ENCODE results near the gene ICAM4.
"Not testable (repeated sequence)": the region's sequence is repeated elsewhere in the genome, so short reads cannot be mapped to it uniquely, and the experiment has no call there.

The ICAM4 gene

GRCh38 chr19:10332965-10333757 lies 46.4 kb downstream of the ICAM4 start, which contains the start of gene RAVER1:
Gene RAVER1 (minus strand): TSS chr19:10333529. CDS start chr19:10333507, 22 bp downstream.
- ChIA-PET POLR2A (interaction anchor here (0.9 to 1.0 kb wide), 4 partner anchors 12 to 47 kb away, joined by 3 to 4 read pairs (median 4); partner anchors contain the start of genes ICAM5 and TYK2), CTCF (interaction anchor here (1.1 to 1.9 kb wide), 5 partner anchors 37 to 74 kb away, joined by 4 to 7 read pairs (median 5); partner anchors contain the start of gene ICAM4)
- peak; percentile 97 to 99 (median 99) for DNase-seq
- H3K27me3 ChIP-seq (replicated peaks in 2 of 5; ENCODE audit: control insufficient read depth in 4 of 5, insufficient read depth in 5 of 5, low read length in 4 of 5), result no peaks in the 10 kb centered on the region
- H3K4me1 ChIP-seq (ENCODE audit: control extremely low read depth in 1 of 4, control insufficient read depth in 4 of 4, insufficient read depth in 4 of 4, low read length in 3 of 4), result peaks cover 0 to 31% (median 24%) of the 10 kb centered on the region in 4 experiments
- under 1% methylated on average over 56 of the region's 82 CpGs for WGBS (ENCODE audit: insufficient coverage)
- no peaks in the 10 kb centered on the region for H3K9me3 ChIP-seq (ENCODE audit: control extremely low read depth in 1 of 5, control insufficient read depth in 4 of 5, insufficient read depth in 2 of 5, low read depth in 1 of 5, low read length in 4 of 5)
- peaks cover 10 to 55% (median 41%) of the 10 kb centered on the region in 4 experiments for H3K36me3 ChIP-seq (ENCODE audit: control insufficient read depth in 4 of 4, insufficient read depth in 4 of 4, low read length in 3 of 4)
- peak within 1 kb of the TSS; percentile 82 to 93 for H3K27ac ChIP-seq (ENCODE audit: insufficient read depth in 1 of 2, low read depth in 1 of 2, low read length in 2 of 2, poor library complexity in 1 of 2, severe bottlenecking in 2 of 2)
- peak within 1 kb of the TSS; percentile 78 to 95 (median 85) for H3K4me3 ChIP-seq (ENCODE audit: control insufficient read depth in 1 of 7, extremely low read depth in 1 of 7, insufficient read depth in 4 of 7, low read depth in 2 of 7, low read length in 6 of 7)

- CTCF ChIA-PET, result interaction anchor here (0.6 to 1.9 kb wide), 9 partner anchors 10 to 172 kb away, joined by 3 to 7 read pairs (median 4); partner anchors contain the start of gene ICAM4
- Histone ChIP-seq H3K4me3 (ENCODE audit: control insufficient read depth in 1 of 7, extremely low read depth in 1 of 7, insufficient read depth in 4 of 7, low read depth in 2 of 7, low read length in 6 of 7) (peak overlapping the region in 6 of 7 experiments; percentile 43 to 95 (median 88)), H3K4me1 (ENCODE audit: control extremely low read depth in 1 of 4, control insufficient read depth in 4 of 4, insufficient read depth in 4 of 4, low read length in 3 of 4) (peaks cover 3 to 38% (median 32%) of the 10 kb centered on the region in 4 experiments), H3K36me3 (ENCODE audit: control insufficient read depth in 4 of 4, insufficient read depth in 4 of 4, low read length in 3 of 4) (peaks cover 6 to 47% (median 33%) of the 10 kb centered on the region in 4 experiments), H3K9me3 (ENCODE audit: control extremely low read depth in 1 of 5, control insufficient read depth in 4 of 5, insufficient read depth in 2 of 5, low read depth in 1 of 5, low read length in 4 of 5) (no peaks in the 10 kb centered on the region), H3K27ac (ENCODE audit: insufficient read depth in 1 of 2, low read depth in 1 of 2, low read length in 2 of 2, poor library complexity in 1 of 2, severe bottlenecking in 2 of 2) (peak overlapping the region in 1 of 2 experiments; percentile 93), H3K27me3 (replicated peaks in 2 of 5; ENCODE audit: control insufficient read depth in 4 of 5, insufficient read depth in 5 of 5, low read length in 4 of 5) (no peaks in the 10 kb centered on the region)
- DNase-seq, result no peak
- 79% methylated on average over 34 of the region's 44 CpGs for WGBS (ENCODE audit: insufficient coverage)
- POLR2A ChIA-PET, result interaction anchor here (0.9 to 1.0 kb wide), 4 partner anchors 12 to 46 kb away, joined by 3 to 4 read pairs (median 4); partner anchors contain the start of genes ICAM5 and TYK2
Measured at GRCh38 chr19:10333758-10334587, 47.2 kb downstream of the ICAM4 start.

- peaks cover 4 to 46% (median 39%) of the 10 kb centered on the region in 4 experiments for H3K4me1 ChIP-seq (ENCODE audit: control extremely low read depth in 1 of 4, control insufficient read depth in 4 of 4, insufficient read depth in 4 of 4, low read length in 3 of 4)
- ChIA-PET CTCF (interaction anchor here (0.6 to 1.9 kb wide), 10 partner anchors 9 to 173 kb away, joined by 3 to 7 read pairs (median 4); partner anchors contain the start of gene ICAM4), POLR2A (no interaction called here)
- H3K4me3 ChIP-seq (ENCODE audit: control insufficient read depth in 1 of 7, extremely low read depth in 1 of 7, insufficient read depth in 4 of 7, low read depth in 2 of 7, low read length in 6 of 7), result no peak overlapping the region
- WGBS (ENCODE audit: insufficient coverage), result 88% methylated on average over 57 of the region's 59 CpGs
- peak overlapping the region in 1 of 2 experiments; percentile 93 for H3K27ac ChIP-seq (ENCODE audit: insufficient read depth in 1 of 2, low read depth in 1 of 2, low read length in 2 of 2, poor library complexity in 1 of 2, severe bottlenecking in 2 of 2)
- DNase-seq, result peak; percentile 50 to 67 (median 63)
- peaks cover 2 to 39% (median 25%) of the 10 kb centered on the region in 4 experiments for H3K36me3 ChIP-seq (ENCODE audit: control insufficient read depth in 4 of 4, insufficient read depth in 4 of 4, low read length in 3 of 4)
- no peaks in the 10 kb centered on the region for H3K27me3 ChIP-seq (replicated peaks in 2 of 5; ENCODE audit: control insufficient read depth in 4 of 5, insufficient read depth in 5 of 5, low read length in 4 of 5)
- H3K9me3 ChIP-seq (ENCODE audit: control extremely low read depth in 1 of 5, control insufficient read depth in 4 of 5, insufficient read depth in 2 of 5, low read depth in 1 of 5, low read length in 4 of 5), result no peaks in the 10 kb centered on the region
Measured at GRCh38 chr19:10334588-10335351, 48.0 kb downstream of the ICAM4 start.

- CTCF ChIA-PET, result interaction anchor here (0.6 to 1.1 kb wide), 3 partner anchors 9 to 83 kb away, joined by 3 read pairs; no protein-coding TSS in a partner anchor
- Histone ChIP-seq H3K36me3 (ENCODE audit: control insufficient read depth in 4 of 4, insufficient read depth in 4 of 4, low read length in 3 of 4) (peaks cover under 1 to 33% (median 19%) of the 10 kb centered on the region in 4 experiments), H3K4me3 (ENCODE audit: control insufficient read depth in 1 of 7, extremely low read depth in 1 of 7, insufficient read depth in 4 of 7, low read depth in 2 of 7, low read length in 6 of 7) (no peak overlapping the region)
Measured at GRCh38 chr19:10335352-10335985, 48.7 kb downstream of the ICAM4 start.

GRCh38 chr19:10336725-10337124 lies 50.0 kb downstream of the ICAM4 start:
- WGBS (ENCODE audit: insufficient coverage), result 100% methylated on average over 7 of the region's 9 CpGs

More at GRCh38 chr19:10335352-10335985, 48.7 kb downstream of the ICAM4 start:
- DNase-seq, result no peak
- Histone ChIP-seq H3K27me3 (replicated peaks in 2 of 5; ENCODE audit: control insufficient read depth in 4 of 5, insufficient read depth in 5 of 5, low read length in 4 of 5) (no peaks in the 10 kb centered on the region), H3K4me1 (ENCODE audit: control extremely low read depth in 1 of 4, control insufficient read depth in 4 of 4, insufficient read depth in 4 of 4, low read length in 3 of 4) (peaks cover 7 to 51% (median 44%) of the 10 kb centered on the region in 4 experiments), H3K9me3 (ENCODE audit: control extremely low read depth in 1 of 5, control insufficient read depth in 4 of 5, insufficient read depth in 2 of 5, low read depth in 1 of 5, low read length in 4 of 5) (no peaks in the 10 kb centered on the region), H3K27ac (ENCODE audit: insufficient read depth in 1 of 2, low read depth in 1 of 2, low read length in 2 of 2, poor library complexity in 1 of 2, severe bottlenecking in 2 of 2) (no peak overlapping the region)
- POLR2A ChIA-PET, result no interaction called here
- WGBS (ENCODE audit: insufficient coverage), result 95% methylated on average over 19 of the region's 26 CpGs

More at GRCh38 chr19:10336725-10337124, 50.0 kb downstream of the ICAM4 start:
- H3K4me3 ChIP-seq (ENCODE audit: control insufficient read depth in 1 of 7, extremely low read depth in 1 of 7, insufficient read depth in 4 of 7, low read depth in 2 of 7, low read length in 6 of 7); H3K9me3 ChIP-seq (ENCODE audit: control extremely low read depth in 1 of 5, control insufficient read depth in 4 of 5, insufficient read depth in 2 of 5, low read depth in 1 of 5, low read length in 4 of 5); POLR2A ChIA-PET; DNase-seq; H3K27me3 ChIP-seq (replicated peaks in 2 of 5; ENCODE audit: control insufficient read depth in 4 of 5, insufficient read depth in 5 of 5, low read length in 4 of 5); H3K27ac ChIP-seq (ENCODE audit: insufficient read depth in 1 of 2, low read depth in 1 of 2, low read length in 2 of 2, poor library complexity in 1 of 2, severe bottlenecking in 2 of 2): not testable (repeated sequence)
- peaks cover 7 to 48% (median 43%) of the 10 kb centered on the region in 4 experiments for H3K4me1 ChIP-seq (ENCODE audit: control extremely low read depth in 1 of 4, control insufficient read depth in 4 of 4, insufficient read depth in 4 of 4, low read length in 3 of 4)
- CTCF ChIA-PET, result interaction anchor here (0.9 to 1.1 kb wide), 3 partner anchors 8 to 29 kb away, joined by 3 read pairs; no protein-coding TSS in a partner anchor
- H3K36me3 ChIP-seq (ENCODE audit: control insufficient read depth in 4 of 4, insufficient read depth in 4 of 4, low read length in 3 of 4), result peaks cover 0 to 29% (median 17%) of the 10 kb centered on the region in 4 experiments
